Gastroesophageal sphincter (tissue), 4 donors: ENCODE data around the gene ERCC6L. TPM values are rescaled to one million over a fixed set of nuclear protein-coding genes. Genes with fewer than 3 reads are reported as not detected.

Source experiments
- ATAC-seq: fragments of 150-250 bp; one replicate; pipeline ENCODE4 v1.9.1; 2016; ENCODE audit warnings: mild to moderate bottlenecking, moderate library complexity
- H3K27ac ChIP-seq, 4 donors: fragments of 200-600 bp; sonication (generic) in 3 of 4; 1 replicate in 3 of 4; 2 replicates in 1 of 4; pipeline ENCODE4 v1.5.1; 2016 to 2019
- H3K27me3 ChIP-seq: fragments of 200-600 bp; sonication (generic); one replicate; pipeline ENCODE4 v1.5.1; 2019
- H3K36me3 ChIP-seq, 2 donors: fragments of 200-600 bp; sonication (generic); one replicate each; pipeline ENCODE4 v1.5.1; 2019; ENCODE audit warnings: control low read depth in 1 of 2
- H3K4me1 ChIP-seq, 3 donors: fragments of 200-600 bp; sonication (generic); 1 replicate in 2 of 3; 2 replicates in 1 of 3; pipeline ENCODE4 v1.5.1; 2016 to 2019; ENCODE audit warnings: control low read depth in 2 of 3
- H3K4me3 ChIP-seq, 2 donors: fragments of 200-600 bp; sonication (generic); one replicate each; pipeline ENCODE4 v1.5.1; 2019; ENCODE audit warnings: mild to moderate bottlenecking in 1 of 2, moderate library complexity in 1 of 2
- H3K9me3 ChIP-seq, 3 donors: fragments of 200-600 bp; sonication (generic); one replicate each; pipeline ENCODE4 v1.5.1; 2017 to 2019; ENCODE audit warnings: control low read depth in 2 of 3
- EP300 ChIP-seq: sonication (generic); formaldehyde crosslinking; IDR thresholded peaks from one replicate; pipeline ENCODE4 v1.6.1; 2017; ENCODE audit warnings: antibody characterized with exemption, mild to moderate bottlenecking
- POLR2A ChIP-seq, 2 donors: fragments of 450-650 bp; IDR thresholded peaks; one replicate each; pipeline ENCODE4 v1.6.1; 2017; ENCODE audit warnings: antibody characterized with exemption in 2 of 2, mild to moderate bottlenecking in 2 of 2, moderate library complexity in 1 of 2
- POLR2AphosphoS5 ChIP-seq: sonication (generic); formaldehyde crosslinking; IDR thresholded peaks from one replicate; pipeline ENCODE4 v1.6.1; 2017; ENCODE audit warnings: antibody characterized with exemption
- WGBS, 2 donors: methylation state at CpG; one replicate each; pipeline ENCODE4 v1.1.5; 2018; ENCODE audit warnings: low coverage in 1 of 2; 5-methylcytosine and 5-hydroxymethylcytosine counted together
- total RNA-seq, 4 donors: library from RNA; depleted of rRNA; stranded (reverse); fragments of >200 nt; gene quantifications; one replicate each; pipeline ENCODE4 v1.1.0, GENCODE V29; 2016
- TF ChIP-seq, protein P1 (sequence below), 4 experiments: fragments of 200-600 bp in 2 of 4; fragments of 450-650 bp in 2 of 4; sonication (generic) in 1 of 4; IDR thresholded peaks; one replicate each; pipeline ENCODE4 v1.5.1; 2017 to 2019; ENCODE audit warnings: antibody characterized with exemption in 4 of 4, mild to moderate bottlenecking in 2 of 4, moderate library complexity in 2 of 4

ERCC6L gene
- total RNA-seq, 4 donors from 2014 or later = 0.37 TPM; not detected in 3

- no peaks in the 10 kb centered on the region for H3K27me3 ChIP-seq
- no peak for TF ChIP-seq POLR2A (IDR thresholded peaks at IDR 0.05)
- TF ChIP-seq, protein P1, sequence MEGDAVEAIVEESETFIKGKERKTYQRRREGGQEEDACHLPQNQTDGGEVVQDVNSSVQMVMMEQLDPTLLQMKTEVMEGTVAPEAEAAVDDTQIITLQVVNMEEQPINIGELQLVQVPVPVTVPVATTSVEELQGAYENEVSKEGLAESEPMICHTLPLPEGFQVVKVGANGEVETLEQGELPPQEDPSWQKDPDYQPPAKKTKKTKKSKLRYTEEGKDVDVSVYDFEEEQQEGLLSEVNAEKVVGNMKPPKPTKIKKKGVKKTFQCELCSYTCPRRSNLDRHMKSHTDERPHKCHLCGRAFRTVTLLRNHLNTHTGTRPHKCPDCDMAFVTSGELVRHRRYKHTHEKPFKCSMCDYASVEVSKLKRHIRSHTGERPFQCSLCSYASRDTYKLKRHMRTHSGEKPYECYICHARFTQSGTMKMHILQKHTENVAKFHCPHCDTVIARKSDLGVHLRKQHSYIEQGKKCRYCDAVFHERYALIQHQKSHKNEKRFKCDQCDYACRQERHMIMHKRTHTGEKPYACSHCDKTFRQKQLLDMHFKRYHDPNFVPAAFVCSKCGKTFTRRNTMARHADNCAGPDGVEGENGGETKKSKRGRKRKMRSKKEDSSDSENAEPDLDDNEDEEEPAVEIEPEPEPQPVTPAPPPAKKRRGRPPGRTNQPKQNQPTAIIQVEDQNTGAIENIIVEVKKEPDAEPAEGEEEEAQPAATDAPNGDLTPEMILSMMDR (IDR thresholded peaks at IDR 0.05) = peak; percentile 40 to 69 (median 44)
- no peak for TF ChIP-seq POLR2AphosphoS5
- H3K4me1 ChIP-seq = no peaks in the 10 kb centered on the region
- no peaks in the 10 kb centered on the region for H3K9me3 ChIP-seq
- peak; percentile 46 for ATAC-seq
- H3K27ac ChIP-seq = no peak overlapping the region
- H3K36me3 ChIP-seq = no peaks in the 10 kb centered on the region
- 88 to 93% methylated on average over 2 of the region's 3 CpGs for WGBS, 2 donors
- no peak overlapping the region for H3K4me3 ChIP-seq
These were observed 6.7 kb upstream of the ERCC6L start for GRCh38 chrX:72245461-72246089.

DNA sequence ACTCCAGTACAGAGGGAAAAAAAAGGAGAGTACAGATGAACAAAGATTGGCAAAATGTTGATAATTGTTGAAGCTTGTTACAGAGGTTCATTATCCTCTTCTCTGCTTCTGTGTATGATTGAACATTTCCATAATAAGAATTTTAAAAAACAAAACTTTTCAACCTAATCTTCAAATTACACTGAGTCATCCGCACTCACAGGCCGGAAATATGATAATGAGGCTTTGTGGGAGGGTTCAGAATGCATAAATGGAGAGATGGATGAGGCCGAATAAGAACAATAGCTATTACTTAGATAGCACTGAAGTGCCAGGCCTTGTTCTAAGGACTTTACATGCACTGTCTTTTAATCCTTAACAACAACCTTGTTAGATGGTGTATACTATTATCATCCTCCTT, 4.6 kb upstream of the ERCC6L start:
- H3K9me3 ChIP-seq = no peaks in the 10 kb centered on the region
- no peaks in the 10 kb centered on the region for H3K36me3 ChIP-seq
- no peak overlapping the region for H3K27ac ChIP-seq
- no peak for ATAC-seq
- H3K4me3 ChIP-seq = no peak overlapping the region
- no peaks in the 10 kb centered on the region for H3K4me1 ChIP-seq
- 28 to 40% methylated on average over 2 to 3 of the region's 3 CpGs for WGBS, 2 donors
- H3K27me3 ChIP-seq = no peaks in the 10 kb centered on the region
- TF ChIP-seq POLR2A (IDR thresholded peaks at IDR 0.05) (no peak), POLR2AphosphoS5 (no peak), EP300 (no peak)
- TF ChIP-seq, protein P1 (IDR thresholded peaks at IDR 0.05) = no peak

DNA sequence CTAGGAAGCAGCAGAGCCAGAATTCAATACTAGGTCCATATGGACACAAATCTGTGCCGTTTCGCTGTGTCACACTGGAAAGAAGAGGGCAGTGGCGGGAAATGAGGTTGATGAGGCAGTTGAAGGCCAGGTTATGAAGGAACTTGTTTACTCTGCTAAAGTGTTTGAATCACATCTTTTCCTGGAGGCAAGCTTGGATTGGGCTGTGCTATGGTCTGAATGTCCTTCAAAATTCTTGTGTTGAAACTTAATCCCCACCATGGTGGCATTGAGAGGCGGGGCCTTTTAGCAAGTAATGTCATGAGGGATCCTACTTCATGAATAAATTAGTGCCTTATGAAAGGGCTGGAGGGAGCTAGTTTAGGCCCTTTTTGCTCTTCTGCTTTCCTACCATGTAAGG, 2.1 kb upstream of the ERCC6L start:
- no peak overlapping the region for H3K4me3 ChIP-seq
- H3K4me1 ChIP-seq = no peaks in the 10 kb centered on the region
- no peak for ATAC-seq
- H3K36me3 ChIP-seq = no peaks in the 10 kb centered on the region
- no peak overlapping the region for H3K27ac ChIP-seq
- no peaks in the 10 kb centered on the region for H3K27me3 ChIP-seq
- H3K9me3 ChIP-seq = no peaks in the 10 kb centered on the region
- no peak for TF ChIP-seq EP300
- TF ChIP-seq, protein P1 (IDR thresholded peaks at IDR 0.05) = no peak
- TF ChIP-seq POLR2A (IDR thresholded peaks at IDR 0.05) = no peak
- no peak for TF ChIP-seq POLR2AphosphoS5
- 86 to 100% methylated on average over 2 to 3 of the region's 4 CpGs for WGBS, 2 donors

DNA sequence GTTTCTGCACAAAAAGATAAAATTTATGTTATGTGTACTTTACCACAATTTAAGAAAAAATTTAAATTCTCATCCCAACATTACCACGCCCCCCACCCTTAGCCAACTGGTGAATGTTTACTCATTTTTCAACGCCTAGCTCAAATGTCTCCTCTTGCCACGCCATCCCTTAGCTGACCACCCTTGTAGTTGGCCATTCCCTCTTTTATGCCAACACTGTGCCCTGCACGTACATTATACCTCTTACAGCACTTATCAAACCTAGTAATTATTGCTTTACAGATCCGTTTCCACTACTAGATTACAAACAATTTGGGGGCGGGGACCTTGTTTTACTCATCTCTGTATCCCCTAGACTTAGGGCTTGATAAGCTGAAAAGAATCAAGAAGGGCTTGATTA, 644 bp downstream of the ERCC6L start:
- no peak for ATAC-seq
- Histone ChIP-seq H3K9me3 (no peaks in the 10 kb centered on the region), H3K27me3 (no peaks in the 10 kb centered on the region), H3K4me1 (no peaks in the 10 kb centered on the region), H3K4me3 (no peak overlapping the region), H3K27ac (no peak overlapping the region), H3K36me3 (no peaks in the 10 kb centered on the region)
- whole genome bisulfite sequencing, 2 donors = 16 to 36% methylated on average over 4 to 6 of the region's 6 CpGs
- no peak for TF ChIP-seq POLR2AphosphoS5
- TF ChIP-seq, protein P1 (IDR thresholded peaks at IDR 0.05) = no peak
- TF ChIP-seq EP300 = no peak
- no peak for TF ChIP-seq POLR2A (IDR thresholded peaks at IDR 0.05)

DNA sequence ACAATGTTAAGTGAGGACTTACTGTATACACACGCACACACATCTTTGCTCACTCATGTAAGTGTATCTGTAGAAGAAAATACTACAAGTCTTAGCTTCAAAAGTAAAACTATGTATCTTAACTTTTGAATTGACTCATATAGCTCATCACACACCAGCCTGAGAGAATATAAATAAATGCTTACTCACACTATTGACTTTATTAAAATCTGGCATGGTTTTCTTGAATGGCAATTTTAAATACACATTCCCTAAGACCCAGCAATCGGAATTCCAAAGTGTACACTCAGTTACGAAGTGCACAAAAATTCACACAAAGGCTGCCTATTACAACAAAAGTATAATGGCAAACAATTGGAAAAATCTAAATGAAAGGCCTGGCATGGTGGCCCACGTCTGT, 2.0 kb downstream of the ERCC6L start:
- H3K27ac ChIP-seq = no peak overlapping the region
- H3K4me3 ChIP-seq = no peak overlapping the region
- no peaks in the 10 kb centered on the region for H3K9me3 ChIP-seq
- TF ChIP-seq, protein P1 (IDR thresholded peaks at IDR 0.05) = no peak
- no peak for TF ChIP-seq EP300
- TF ChIP-seq POLR2A (IDR thresholded peaks at IDR 0.05) = no peak
- TF ChIP-seq POLR2AphosphoS5 = no peak
- H3K27me3 ChIP-seq = no peaks in the 10 kb centered on the region
- no peaks in the 10 kb centered on the region for H3K36me3 ChIP-seq
- ATAC-seq = no peak
- H3K4me1 ChIP-seq = no peaks in the 10 kb centered on the region
- WGBS, 2 donors = 67 to 74% methylated on average over 1 to 4 of the region's 4 CpGs
